ENCODE data around the gene NUP153.

Gene NUP153

DNA sequence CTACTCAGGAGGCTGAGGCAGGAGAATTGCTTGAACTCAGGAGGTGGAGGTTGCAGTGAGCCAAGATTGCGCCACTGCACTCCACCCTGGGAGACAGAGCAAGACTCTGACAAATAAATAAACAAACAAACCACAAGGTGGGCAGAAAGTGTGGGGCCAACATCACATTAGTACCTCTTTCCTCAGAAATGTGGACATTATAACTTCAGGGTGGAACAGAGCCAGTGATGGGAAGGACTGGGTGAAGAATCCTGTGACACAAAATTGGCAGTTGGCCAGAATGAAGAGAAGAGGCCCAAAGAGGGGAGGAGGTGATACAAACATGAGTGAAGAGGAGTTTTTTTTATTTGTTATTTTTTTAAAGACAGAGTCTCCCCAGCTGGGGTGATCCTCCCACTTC lies 50.6 kb downstream of the NUP153 start:
- DNase-seq, result no peak

DNA sequence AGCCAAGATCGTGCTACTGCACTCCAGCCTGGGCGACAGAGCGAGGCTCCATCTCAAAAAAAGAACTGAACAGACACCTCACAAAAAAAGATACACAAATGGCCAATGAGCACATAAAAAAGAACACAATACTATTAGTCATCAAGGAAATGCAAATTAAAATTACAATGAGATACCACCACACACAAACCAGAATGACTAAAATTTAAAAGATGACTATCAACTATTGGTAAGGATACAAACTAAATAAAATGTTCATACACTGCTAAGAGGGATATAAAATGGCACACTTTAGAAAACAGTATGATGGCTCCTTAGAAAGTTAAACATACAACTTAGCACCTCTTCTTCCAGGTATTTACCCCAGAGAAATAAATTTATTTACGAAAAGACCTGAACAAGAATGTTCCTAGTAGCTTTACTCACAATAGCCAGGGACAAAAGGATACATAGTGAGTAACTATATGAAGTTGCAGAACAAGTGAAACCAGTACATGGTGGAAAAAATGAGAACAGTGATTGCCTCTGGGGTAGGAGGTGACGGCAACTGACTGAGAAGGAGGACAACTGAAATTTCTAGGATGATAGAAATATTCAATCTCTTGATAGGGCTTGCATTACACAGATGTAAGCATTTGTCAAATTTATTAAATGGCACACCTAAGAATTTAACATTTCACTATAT lies 53.4 kb downstream of the NUP153 start:
- DNase-seq, result no peak

DNA sequence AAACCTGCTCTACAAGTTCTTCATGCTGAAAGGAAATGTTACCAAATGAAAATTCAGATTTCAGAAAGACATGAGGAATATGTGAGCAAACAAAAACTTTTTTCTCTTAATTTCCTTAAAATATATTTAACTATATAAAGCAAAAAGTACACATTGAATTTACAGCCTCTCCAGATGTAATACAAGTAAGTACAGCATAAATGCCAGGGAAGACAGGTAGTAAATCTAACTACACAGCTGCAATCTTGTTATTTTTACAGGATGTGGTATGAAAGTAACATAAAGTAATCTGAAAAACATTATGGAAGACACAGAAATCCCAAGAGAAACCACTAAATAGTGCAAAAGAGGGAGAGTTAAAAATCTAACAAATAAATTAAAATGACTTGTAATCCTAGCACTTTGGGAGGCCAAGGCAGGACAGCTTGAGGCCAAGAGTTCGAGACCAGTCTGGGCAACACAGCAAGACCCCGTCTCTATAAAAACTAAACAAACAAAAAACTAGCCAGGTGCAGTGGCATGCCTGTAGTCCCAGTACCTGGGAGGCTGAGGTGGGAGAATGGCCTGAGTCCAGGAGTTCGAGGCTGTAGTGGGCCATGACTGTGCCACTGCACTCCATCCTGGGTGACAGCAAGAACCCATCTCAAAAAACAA lies 55.9 kb downstream of the NUP153 start:
- no peak for DNase-seq

DNA sequence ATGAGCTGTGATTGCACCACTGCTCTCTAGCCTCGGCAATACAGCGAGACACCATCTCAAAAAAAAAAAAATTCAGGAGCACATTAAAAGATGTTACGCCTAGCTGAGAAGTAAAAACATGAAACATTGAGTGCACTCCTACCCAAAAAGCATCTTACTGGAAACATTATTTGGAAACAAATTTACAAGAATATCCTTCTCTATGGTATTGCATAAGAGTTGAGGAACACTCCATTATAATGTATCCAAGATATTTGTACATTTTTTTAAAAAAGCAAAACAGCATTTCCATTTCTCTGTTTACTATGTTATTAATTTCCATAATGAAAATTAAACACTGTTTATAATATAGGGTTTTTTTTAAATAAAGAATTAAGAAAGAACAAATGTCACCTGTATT lies 58.0 kb downstream of the NUP153 start:
- DNase-seq, result no peak

DNA sequence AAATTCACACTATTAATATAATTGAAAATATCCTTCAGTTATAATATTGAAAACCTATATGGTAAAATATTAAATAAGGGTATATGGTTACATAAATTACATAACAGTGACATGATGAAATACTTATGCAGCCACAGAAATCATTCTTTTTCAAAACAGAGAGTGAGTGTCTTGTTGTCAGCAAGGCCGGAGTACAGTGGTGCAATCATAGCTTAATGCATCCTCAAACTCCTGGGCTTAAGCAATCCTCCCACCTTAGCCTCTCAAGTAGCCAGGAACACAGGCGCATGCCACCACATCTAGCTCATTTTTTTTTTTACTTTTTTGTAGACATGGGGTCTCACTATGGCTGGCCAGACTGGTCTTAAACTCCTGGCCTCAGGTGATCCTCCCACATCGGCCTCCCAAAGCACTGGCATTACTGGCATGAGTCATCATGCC lies 66.2 kb downstream of the NUP153 start:
- DNase-seq, result no peak

DNA sequence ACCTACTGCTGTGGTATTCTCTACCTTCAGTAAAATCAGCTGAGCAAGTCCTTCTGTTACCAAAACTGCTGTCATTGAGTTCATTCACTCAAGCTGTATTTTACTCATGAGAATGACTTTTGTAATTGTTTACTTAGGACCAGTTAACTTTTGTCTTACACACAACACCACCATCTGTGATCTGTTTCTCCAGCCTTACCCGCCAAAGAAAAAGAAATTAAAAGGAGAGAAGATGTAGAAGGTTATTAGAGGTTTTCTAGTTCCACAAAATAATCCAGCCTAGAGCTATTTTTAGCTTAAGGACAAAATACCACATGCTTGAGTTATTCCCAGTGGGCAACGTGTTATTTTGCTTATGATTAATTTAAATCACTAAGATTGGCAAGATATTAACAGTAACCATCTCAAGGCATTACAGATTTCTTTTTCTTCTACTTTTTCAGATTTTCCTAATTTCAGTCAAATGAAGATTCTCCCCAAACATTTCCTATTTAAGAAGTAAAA lies 68.5 kb downstream of the NUP153 start:
- DNase-seq, result no peak

DNA sequence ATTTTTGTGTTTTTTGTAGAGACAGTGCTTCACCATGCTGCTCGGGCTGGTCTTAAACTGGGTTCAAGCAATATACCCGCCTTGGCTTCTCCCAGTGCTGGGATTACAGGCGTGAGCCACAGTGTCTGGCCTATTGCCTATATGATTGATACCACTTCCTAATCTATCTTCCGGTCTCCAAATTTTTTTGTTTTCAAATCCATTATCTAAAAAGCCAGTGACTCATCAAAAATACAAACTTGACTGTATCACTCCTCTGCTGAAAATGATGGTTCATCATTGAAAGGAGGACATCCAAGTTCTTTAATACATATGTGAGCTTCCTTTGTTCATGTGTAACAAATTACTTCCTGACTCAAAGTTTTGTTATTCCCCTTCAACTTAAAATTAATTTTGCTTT lies 71.2 kb downstream of the NUP153 start:
- no peak for DNase-seq

DNA sequence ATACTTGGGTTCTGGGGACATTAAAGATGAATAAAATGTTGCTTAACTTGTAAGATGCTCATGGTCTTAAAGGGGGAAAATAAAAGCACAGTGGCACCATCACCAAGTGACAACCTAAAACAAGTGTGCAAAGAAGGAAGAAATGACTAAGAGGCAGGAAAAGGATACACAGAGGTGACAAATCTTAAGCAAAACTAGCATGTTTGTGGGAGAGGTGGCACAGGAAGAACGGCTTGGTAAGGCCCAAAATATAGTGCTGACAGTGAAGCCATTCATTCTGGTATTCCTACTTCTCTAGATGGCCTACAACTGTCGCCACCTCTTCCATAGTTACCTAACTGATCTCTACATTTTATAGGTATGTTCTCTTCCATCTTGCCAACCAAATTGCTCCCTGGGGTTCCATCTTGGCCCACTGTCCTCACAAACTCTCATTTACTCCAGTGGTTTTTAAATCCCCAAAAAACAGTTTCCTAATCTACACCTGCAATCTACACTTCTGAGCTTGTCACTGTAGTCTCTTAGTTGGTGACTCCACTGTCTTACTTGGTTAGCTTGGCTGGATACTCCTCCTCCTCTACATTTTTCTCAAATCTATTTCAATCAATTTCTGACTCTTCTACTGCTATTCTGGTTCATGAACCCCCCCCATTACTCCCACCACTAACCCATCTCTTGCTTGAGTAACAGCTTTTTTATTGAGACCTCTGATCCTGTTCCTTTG lies 73.1 kb downstream of the NUP153 start:
- no peak for DNase-seq

DNA sequence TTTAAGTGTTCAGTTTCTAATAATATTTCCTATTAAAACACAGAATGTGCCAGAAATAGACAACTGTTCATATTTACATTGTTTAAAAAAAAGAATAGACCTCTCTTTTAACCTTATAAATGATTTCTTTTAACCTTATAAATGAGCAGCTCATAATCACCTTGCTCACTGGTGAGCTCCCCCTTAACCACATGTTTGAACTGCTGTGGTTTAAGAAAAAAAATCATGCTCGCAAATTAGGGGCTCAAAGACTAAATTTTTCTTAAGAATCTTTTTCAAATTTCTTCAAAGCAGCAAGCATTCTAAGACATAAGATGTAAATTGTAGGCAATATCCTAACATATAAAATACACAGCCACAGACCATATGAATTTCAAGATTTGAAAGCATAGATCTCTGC lies 73.8 kb downstream of the NUP153 start:
- DNase-seq, result no peak

DNA sequence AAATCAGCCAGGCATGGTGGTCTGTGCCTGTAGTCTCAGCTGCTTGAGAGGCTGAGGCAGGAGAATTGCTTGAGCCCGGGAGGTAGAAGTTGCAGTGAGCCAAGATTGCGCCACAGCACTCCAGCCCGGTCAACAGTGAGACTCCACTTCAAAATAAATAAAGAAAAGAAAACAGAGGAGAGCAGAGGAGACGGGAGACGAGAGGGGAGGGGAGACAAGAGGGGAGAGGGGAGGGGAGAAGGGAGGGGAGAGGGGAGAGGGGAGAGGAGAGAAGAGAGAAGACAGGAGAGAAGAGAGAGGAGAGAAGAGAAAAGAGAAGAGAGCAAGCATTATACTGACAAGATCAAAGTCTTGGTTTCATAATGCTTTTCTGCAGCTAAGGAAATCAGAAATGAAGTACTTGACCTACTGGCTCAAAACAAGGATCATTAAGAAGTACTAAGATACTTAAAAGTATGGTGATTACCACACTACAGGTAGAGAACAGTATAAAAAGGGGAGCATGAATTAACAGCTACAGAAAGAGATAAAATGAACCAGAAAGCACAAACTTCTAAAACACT lies 76.1 kb downstream of the NUP153 start:
- no peak for DNase-seq

DNA sequence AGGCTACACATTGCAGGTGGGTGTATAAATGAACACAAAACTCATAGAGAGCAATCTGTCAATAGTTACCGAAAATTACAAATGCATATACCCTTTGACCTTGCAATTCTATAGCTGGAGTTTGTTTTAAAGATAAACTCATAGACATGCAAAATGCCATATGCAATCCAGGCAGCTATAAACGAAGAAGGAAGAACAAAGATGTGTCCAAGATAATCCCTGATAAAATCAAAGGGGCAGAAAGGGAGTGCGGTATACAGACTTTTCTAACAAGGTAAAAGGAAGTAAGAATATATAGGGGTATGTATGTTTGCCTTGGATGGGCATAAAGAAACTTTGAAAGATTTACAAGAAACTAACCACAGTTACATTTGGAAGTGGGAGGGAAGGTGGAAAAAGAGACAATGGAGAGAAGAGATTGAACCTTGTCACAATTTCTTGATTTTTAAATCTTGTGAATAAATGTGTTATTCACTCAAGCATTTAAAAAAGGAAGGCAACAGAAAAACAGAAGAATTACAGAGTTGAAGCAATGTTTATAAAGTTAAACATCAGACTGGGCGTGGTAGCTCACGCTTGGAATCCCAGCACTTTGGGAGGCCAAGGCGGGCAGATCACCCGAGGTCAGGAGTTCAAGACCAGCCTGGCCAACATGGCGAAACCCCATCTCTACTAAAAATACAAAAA lies 76.8 kb downstream of the NUP153 start:
- no peak for DNase-seq

DNA sequence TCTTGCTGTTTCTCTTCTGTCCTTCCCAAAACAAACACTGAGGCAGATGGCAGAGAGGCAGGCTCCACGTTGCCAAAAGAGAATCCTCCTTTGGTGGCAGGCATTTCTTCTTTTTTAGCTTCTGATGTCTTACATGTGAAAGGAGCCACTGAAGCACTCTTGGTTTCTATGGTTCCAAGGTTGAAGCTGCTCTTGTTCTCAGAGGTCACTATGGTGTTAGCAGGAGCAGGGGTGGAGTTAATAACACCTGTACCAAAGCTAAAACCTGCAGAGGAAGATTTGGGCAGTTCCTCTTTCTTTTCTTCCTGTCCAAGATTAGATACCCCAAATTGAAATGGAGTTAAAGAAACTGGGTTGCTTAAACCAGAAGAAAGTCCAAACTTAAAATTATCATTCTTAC lies 77.9 kb downstream of the NUP153 start:
- DNase-seq, result no peak

DNA sequence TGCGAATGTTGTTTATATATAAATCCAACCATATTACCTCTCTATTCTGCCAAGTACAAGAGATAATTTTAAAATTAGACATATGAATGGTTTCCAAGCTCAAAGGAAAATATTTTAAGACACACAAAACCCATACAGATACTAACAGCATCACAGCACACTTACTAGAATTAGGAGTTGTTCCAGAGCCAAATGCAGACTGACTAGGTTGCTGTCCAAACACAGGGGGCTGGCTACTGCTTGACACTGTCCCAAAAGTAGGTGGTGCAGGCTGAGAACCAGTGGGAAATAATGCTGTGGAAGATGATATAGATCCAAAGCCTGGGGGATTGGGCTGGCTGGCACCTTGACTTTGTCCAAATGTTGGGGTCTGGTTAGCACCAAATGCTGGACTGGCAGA lies 82.3 kb downstream of the NUP153 start:
- no peak for DNase-seq

DNA sequence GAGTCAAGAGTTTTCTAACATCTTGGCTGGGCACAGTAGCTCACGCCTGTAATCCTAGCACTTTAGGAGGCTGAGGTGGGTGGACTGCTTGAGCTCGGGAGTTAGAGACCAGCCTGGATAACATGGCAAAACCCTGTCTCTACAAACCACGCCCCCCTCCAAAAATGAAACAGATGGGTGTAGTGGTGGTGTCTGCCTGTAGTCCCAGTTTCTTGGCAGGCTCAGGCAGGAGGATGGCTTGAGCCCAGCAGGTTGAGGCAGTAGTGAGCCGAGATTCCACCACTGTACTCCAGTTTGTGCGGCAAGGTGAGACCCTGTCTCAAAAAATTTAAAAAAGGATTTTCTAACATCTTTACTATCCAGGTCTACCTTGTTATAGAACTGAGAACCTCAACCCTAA lies 84.6 kb downstream of the NUP153 start:
- no peak for DNase-seq

DNA sequence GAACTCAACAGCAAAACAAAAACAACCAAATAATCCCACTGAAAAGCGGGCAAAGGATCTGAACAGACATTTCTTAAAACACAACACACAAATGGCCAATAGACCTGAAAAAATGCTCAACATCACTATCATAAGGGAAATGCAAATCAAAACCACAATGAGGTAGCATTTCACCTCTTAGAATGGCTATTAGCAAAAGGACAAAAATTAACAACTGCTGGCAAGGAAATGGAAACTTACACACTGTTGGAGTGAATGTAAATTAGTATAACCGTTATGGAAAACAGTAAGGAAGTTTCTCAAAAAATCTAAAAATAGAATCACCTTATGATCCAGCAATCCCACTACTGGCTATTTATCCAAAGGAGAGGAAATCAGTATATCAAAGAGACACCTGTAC lies 85.7 kb downstream of the NUP153 start:
- DNase-seq, result no peak

DNA sequence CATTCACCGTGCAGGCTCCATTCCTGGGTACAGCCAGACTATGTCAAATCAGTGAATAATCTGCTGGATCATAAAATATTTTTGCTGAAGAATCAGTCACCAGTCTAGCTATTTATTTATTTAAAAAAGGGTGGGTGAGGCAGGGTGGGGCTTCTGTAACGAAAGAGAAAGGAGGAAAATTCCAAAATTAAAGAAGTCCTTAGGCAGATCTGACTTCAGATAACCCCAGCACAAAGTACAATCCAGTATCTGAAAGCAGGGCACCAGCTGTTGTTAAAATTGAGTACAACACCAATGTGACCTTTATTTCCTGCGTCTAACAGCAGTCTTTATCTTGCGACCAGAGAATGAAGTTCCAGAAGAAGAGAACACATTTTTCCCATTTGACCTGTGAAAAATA lies 90.9 kb downstream of the NUP153 start:
- DNase-seq, result no peak

DNA sequence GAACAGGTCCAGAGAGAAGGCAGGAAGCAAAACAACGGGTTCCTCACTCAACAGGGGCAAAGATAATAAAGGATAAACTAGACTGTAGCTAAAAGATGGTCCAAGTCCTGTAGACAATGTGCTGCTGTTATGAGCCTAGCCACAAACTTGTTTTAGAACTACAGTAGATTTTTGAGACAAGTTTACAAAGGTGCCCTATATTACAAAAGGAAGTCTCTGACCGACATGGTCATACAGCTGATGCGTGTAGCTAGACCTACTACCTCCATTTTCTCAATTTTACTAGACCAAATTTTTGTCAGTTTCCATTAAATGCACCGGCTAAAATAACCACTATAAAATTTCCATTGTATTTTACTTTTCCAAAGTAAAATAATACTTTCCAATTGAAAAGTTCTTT lies 94.7 kb downstream of the NUP153 start:
- no peak for DNase-seq

DNA sequence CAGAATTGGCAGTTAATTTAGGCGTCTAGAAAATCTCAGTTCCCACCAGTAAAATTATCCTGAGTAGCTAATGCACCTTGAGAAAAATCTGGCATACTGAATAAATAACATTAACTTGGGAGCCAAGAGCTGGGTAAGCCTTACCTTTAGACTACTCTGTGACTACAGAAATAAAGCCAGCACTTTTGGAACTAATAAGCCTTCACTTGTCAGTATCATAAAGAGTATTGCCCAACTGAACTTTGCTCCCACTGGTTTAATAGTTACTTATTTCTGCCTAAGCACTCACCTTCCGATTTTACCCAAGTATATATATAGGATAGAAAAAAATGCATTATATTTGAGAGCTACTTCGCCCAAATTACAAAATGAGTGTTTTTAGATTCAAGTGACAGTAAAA lies 95.9 kb downstream of the NUP153 start:
- no peak for DNase-seq

DNA sequence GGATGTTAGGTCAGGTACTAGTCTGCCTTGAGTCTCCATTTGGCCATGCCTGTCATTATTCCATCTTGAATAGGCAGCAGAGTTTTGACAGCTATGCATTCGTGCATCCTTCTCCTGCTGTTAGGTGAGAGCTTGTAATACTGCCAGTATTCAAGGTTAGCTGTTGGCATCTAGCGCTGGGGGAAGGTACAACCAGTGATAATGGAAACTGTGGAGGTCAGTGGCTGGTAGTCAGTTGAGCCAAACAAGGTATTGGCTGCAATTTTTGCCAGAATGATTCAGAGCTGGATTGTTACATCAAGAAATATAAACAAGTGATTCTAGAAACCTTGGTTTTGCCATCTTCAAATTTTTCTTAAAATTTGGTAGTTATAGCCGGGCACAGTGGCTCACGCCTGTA lies 100.1 kb downstream of the NUP153 start:
- DNase-seq, result no peak

DNA sequence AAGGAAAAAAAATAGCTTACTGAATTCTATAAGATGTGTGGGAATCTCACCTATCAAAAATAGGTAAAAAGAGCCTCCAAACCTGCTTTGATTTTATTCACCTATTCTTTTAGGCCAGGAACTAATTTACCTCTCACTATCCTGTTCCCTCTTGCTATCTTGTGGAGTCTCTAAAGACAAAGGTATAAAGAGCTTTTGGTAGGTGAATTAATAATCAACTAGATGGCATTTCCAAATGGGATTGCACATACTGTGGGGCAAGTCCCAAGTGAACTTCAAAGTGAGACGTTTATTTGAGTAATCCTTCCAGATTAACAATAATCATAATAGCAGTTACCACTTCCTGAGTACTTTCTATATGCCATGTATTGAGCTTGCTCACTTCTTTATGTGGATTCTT lies 103.8 kb downstream of the NUP153 start:
- DNase-seq, result no peak

DNA sequence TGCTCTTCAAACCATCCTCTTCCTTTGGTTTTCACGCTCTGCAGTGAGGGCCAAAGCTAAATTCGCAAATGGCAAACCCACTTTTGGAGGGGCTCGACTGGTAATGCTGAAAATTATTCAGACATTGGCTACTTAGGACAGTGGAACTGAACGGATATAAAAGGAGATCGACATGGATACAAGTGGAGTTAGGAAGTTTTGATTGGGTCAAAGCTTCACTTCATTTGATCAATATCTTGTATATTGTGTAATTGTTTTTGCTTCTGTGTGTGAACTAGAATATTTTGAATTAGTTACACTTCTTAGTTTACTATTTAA lies 105.4 kb downstream of the NUP153 start:
- no peak for DNase-seq

DNA sequence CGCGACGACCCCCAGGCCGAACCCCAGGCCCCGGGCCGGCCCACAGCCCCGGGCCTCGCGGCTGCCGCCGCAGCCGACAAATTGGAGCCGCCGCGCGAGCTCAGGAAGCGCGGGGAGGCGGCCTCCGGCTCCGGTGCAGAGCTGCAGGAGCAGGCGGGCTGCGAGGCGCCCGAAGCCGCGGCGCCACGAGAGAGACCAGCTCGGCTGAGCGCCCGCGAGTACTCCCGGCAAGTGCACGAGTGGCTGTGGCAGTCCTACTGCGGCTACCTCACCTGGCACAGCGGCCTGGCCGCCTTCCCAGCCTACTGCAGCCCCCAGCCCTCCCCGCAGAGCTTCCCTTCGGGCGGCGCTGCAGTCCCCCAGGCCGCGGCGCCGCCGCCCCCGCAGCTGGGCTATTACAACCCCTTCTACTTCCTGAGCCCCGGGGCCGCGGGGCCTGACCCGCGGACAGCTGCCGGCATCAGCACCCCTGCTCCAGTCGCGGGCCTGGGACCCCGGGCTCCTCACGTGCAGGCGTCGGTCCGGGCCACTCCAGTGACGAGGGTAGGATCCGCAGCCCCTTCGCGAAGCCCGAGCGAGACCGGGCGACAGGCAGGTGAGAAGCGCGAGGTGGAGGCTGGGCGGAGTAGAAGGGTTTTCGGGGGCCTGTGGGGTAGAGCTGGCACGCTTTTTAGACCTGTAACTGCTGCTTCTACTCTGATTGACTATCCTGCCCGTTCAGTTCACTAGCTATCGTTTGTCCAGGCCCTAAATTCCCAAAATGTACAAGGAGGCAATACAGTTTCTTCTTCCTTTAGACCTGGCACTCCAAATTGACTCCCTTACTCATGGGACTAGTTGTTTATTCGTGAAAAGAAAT lies 106.0 kb downstream of the NUP153 start:
- DNase-seq, result peak; percentile 44
